ENCODE data around the gene STK32C. TPM values are rescaled to one million over a fixed set of nuclear protein-coding genes. Genes with fewer than 3 reads are reported as not detected.

The STK32C gene
- total and polyA plus RNA-seq, 2 experiments from 2014 or later: 8.8 to 9.8 TPM

DNA sequence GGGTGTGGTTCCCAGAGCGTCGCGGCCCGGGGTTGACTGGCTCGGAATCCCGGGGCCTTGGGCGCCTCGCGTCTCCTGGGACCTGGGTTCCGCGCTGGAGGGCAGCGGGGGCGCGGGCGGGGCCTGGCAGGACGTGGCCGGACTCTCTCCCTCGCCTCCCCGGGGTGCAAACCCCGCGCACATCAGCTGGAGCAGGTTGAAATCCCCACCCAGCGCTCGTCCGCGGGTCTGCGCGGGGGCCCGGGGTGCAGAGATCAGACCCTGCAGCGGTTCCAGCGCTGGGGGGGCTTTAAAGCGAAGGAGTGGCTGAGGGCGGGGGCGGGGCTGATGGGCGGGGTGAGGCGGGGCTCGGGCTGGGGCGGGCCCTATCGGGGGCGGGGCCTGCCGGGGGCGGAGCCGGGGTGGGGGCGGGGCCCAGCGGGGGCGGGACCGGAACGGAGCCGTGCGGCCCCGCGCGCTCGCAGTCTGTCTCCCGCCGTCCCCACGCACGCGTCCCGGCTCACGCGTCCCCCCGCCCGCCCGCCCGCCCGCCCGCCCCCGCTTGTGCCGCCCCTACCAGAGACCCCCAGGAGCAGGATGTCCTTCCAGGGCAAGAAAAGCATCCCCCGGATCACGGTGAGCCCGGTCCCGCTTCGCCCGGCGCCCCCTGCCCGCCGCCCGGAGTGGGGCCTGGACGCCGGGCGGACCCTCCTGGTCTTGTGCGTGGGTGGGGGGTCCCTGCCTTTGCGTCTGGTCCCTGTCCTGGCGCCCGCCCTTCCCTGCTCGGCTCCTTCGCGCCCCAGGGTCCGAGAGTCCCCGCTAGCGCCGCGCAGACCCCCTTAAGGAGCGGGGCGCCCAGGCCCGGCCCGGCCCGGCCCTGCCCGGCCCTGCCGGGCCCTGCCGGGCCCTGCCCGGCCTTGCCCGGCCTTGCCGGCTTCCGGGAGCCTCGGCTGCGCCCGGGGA, 121.0 kb downstream of the STK32C start, which contains the start of gene DPYSL4:
Gene DPYSL4, plus strand, starts transcription at position 461 of the 942 bp plus-strand sequence. Its CDS starts 116 bp downstream, at position 577.
- Histone ChIP-seq H3K9ac (no peak within 1 kb of the TSS; the same call in 1 of the 2 replicates), H3K36me3 (ENCODE audit: low read depth) (no peaks in the 10 kb centered on the region), H3K9me3 (ENCODE audit: low read depth) (no peaks in the 10 kb centered on the region), H3K9me2 (ENCODE audit: insufficient read depth) (no peaks in the 10 kb centered on the region), H3F3A (ENCODE audit: insufficient read depth) (no peaks in the 10 kb centered on the region), H3K4me1 (ENCODE audit: insufficient read depth) (no peaks in the 10 kb centered on the region; the same call in 1 of the 2 replicates), H3K27me3 (replicated peaks; ENCODE audit: insufficient read depth) (peaks cover 30% of the 10 kb centered on the region), H3K79me2 (ENCODE audit: insufficient read depth) (no peaks in the 10 kb centered on the region), H3K4me2 (ENCODE audit: unreplicated experiment) (no peak within 1 kb of the TSS), H3K4me3 (peak within 1 kb of the TSS; percentile 5), H4K20me1 (ENCODE audit: insufficient read depth) (no peaks in the 10 kb centered on the region), H2AFZ (0 out of 2 replicates have a peak within 1 kb of the TSS, but pooled peaks have one; percentile 8), H3K27ac (no peak within 1 kb of the TSS)
- DNase-seq: peak; percentile 53
- 6 to 7% methylated on average over 37 to 73 of the region's 109 CpGs for WGBS, 2 experiments (ENCODE audit: low coverage in 1 of 2, low lambda C conversion rate in 2 of 2, missing lambda C conversion rate in 2 of 2)
- no peak for TF ChIP-seq EZH2 (IDR thresholded peaks at IDR 0.05; ENCODE audit: insufficient read depth, poor library complexity, severe bottlenecking)
- TF ChIP-seq EZH2phosphoT487 (IDR thresholded peaks at IDR 0.05; ENCODE audit: insufficient read depth, low read depth): no peak
- in situ Hi-C loops (cut with MboI): no loop called here

DNA sequence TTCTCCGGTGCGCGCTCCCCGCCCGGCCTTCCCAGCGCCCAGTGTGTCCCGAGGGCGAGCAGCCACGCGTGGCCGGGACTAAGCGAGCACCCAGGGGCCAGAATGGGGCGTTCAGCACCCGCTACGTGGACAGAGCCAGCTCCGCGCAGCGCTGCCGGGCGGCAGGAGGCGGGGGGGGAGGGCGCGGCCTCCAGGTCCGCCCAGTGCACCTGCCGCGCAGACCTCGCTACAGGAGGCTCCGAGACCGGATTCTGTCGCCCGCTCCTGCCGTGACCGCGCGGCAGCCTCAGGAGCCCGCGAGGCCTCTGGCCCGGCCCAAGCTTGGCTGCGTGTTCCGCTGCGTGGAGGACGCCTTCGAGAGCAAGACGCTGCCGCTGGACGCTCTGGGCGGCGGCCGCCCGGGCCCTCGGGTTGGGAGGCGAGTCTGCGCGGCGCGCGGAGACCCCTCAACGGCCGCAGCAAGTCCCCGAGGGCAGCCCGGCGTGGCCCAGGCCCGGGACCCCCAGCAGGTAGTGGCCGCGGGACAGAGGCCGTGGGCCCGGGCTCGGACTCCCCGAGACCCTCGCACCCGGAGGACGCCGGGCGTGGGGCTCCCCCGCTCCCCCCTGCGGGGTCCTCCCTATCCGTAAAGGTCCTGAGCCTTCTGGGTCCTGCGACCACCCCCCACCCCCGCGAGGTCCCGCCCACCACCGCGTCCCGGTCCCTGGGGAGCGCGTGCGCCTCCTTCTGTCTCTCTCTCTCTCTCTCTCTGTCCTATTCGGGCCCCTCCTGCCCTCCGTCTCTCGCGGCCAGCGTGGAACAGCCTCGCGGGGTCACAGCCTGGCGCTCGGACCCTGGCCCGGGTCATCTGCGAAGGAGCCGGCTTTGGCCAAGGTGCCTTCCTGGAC, 121.9 kb downstream of the STK32C start:
- no peaks in the 10 kb centered on the region for H3K79me2 ChIP-seq (ENCODE audit: insufficient read depth)
- no peak overlapping the region for H3K4me3 ChIP-seq
- H3K9me2 ChIP-seq (ENCODE audit: insufficient read depth): no peaks in the 10 kb centered on the region
- TF ChIP-seq EZH2 (IDR thresholded peaks at IDR 0.05; ENCODE audit: insufficient read depth, poor library complexity, severe bottlenecking) (no peak), EZH2phosphoT487 (IDR thresholded peaks at IDR 0.05; ENCODE audit: insufficient read depth, low read depth) (no peak)
- DNase-seq: peak; percentile 59
- H2AFZ ChIP-seq: no peak overlapping the region
- 5 to 6% methylated on average over 71 to 86 of the region's 99 CpGs for WGBS, 2 experiments (ENCODE audit: low coverage in 1 of 2, low lambda C conversion rate in 2 of 2, missing lambda C conversion rate in 2 of 2)
- H3K27ac ChIP-seq: no peak overlapping the region
- H3K36me3 ChIP-seq (ENCODE audit: low read depth): no peaks in the 10 kb centered on the region
- H3K4me2 ChIP-seq (ENCODE audit: unreplicated experiment): no peak overlapping the region
- no peaks in the 10 kb centered on the region for H4K20me1 ChIP-seq (ENCODE audit: insufficient read depth)
- no peaks in the 10 kb centered on the region for H3F3A ChIP-seq (ENCODE audit: insufficient read depth)
- H3K9me3 ChIP-seq (ENCODE audit: low read depth): no peaks in the 10 kb centered on the region
- H3K4me1 ChIP-seq (ENCODE audit: insufficient read depth): no peaks in the 10 kb centered on the region; the same call in 1 of the 2 replicates
- in situ Hi-C loops (cut with MboI): no loop called here
- H3K27me3 ChIP-seq (replicated peaks; ENCODE audit: insufficient read depth): peaks cover 30% of the 10 kb centered on the region
- no peak overlapping the region for H3K9ac ChIP-seq

GRCh38 chr10:132184816-132185593, 122.7 kb downstream of the STK32C start:
- H3K79me2 ChIP-seq (ENCODE audit: insufficient read depth): no peaks in the 10 kb centered on the region
- H3K27ac ChIP-seq: no peak overlapping the region
- peaks cover 30% of the 10 kb centered on the region for H3K27me3 ChIP-seq (replicated peaks; ENCODE audit: insufficient read depth)
- no peak for DNase-seq
- no peaks in the 10 kb centered on the region for H3K9me3 ChIP-seq (ENCODE audit: low read depth)
- H4K20me1 ChIP-seq (ENCODE audit: insufficient read depth): no peaks in the 10 kb centered on the region
- H3K4me1 ChIP-seq (ENCODE audit: insufficient read depth): no peaks in the 10 kb centered on the region; the same call in 1 of the 2 replicates
- TF ChIP-seq EZH2phosphoT487 (IDR thresholded peaks at IDR 0.05; ENCODE audit: insufficient read depth, low read depth): no peak
- no peak for TF ChIP-seq EZH2 (IDR thresholded peaks at IDR 0.05; ENCODE audit: insufficient read depth, poor library complexity, severe bottlenecking)
- no peak overlapping the region for H2AFZ ChIP-seq
- H3K4me2 ChIP-seq (ENCODE audit: unreplicated experiment): no peak overlapping the region
- 55 to 63% methylated on average over 31 to 35 of the region's 35 CpGs for WGBS, 2 experiments (ENCODE audit: low coverage in 1 of 2, low lambda C conversion rate in 2 of 2, missing lambda C conversion rate in 2 of 2)
- H3K36me3 ChIP-seq (ENCODE audit: low read depth): no peaks in the 10 kb centered on the region
- no peak overlapping the region for H3K9ac ChIP-seq
- no peak overlapping the region for H3K4me3 ChIP-seq
- in situ Hi-C loops (cut with MboI): no loop called here
- H3K9me2 ChIP-seq (ENCODE audit: insufficient read depth): no peaks in the 10 kb centered on the region
- H3F3A ChIP-seq (ENCODE audit: insufficient read depth): no peaks in the 10 kb centered on the region

Measured in GM23248 (cell line).